IMR-90 (cell line): ENCODE results near the gene KCNMB3. TPM values are rescaled to one million over a fixed set of nuclear protein-coding genes. Genes with fewer than 3 reads are reported as not detected.
"Not testable (repeated sequence)": the region's sequence is repeated elsewhere in the genome, so short reads cannot be mapped to it uniquely, and the experiment has no call there.

Experiments used
- ATAC-seq: fragments of 200-7000 bp; cut with Tn5 transposase; 2 replicates; pipeline ENCODE4 v1.9.1; 2020; ENCODE audit warnings: low read depth, mild to moderate bottlenecking, moderate library complexity
- BruUV-seq: library from RNA; stranded (reverse); fragments of 400-500 nt; replicated peaks from 2 replicates; lab custom pipeline; 2021; lab: Mats Ljungman, UMichigan
- CTCF ChIA-PET: fragments of 300-600 bp; formaldehyde crosslinking; extraction: SDS; loops from one replicate; lab custom pipeline; 2021; ENCODE audit warnings: antibody characterized with exemption; lab: Yijun Ruan, JAX
- POLR2A ChIA-PET: fragments of 300-600 bp; sonication (Branson Sonifier 250); formaldehyde crosslinking; loops from one replicate; lab custom pipeline; 2022; ENCODE audit warnings: antibody characterized with exemption; ENCODE audit not compliant: unreplicated experiment; lab: Charles Lee
- DNase-seq: peaks from one replicate; pipeline ENCODE4 v3.0.0; 2013
- H2AFZ ChIP-seq: replicated peaks from 2 replicates; pipeline ENCODE3; 2013; ENCODE audit warnings: low read length, mild to moderate bottlenecking; ENCODE audit not compliant: poor library complexity
- H2AK5ac ChIP-seq: 2 replicates; pipeline ENCODE4 v1.6.1; 2013; ENCODE audit warnings: low read depth, low read length, inconsistent platforms
- H2AK9ac ChIP-seq: replicated peaks from 2 replicates; pipeline ENCODE3; 2013; ENCODE audit warnings: mild to moderate bottlenecking, low read depth, low read length, moderate library complexity; ENCODE audit not compliant: poor library complexity
- H2BK120ac ChIP-seq: 2 replicates; pipeline ENCODE4 v1.6.1; 2013; ENCODE audit warnings: low read depth, low read length, inconsistent platforms
- H2BK15ac ChIP-seq: 3 replicates; pipeline ENCODE4 v1.6.1; 2013; ENCODE audit warnings: low read depth, low read length, inconsistent platforms
- H2BK20ac ChIP-seq: 2 replicates; pipeline ENCODE4 v1.6.1; 2013; ENCODE audit warnings: low read depth, mild to moderate bottlenecking, inconsistent platforms, low read length, moderate library complexity
- H2BK5ac ChIP-seq: 2 replicates; pipeline ENCODE4 v1.6.1; 2013; ENCODE audit warnings: mild to moderate bottlenecking, low read depth, low read length, inconsistent platforms; ENCODE audit not compliant: poor library complexity, severe bottlenecking
- H3K14ac ChIP-seq: replicated peaks from 2 replicates; pipeline ENCODE4 v1.6.1; 2013; ENCODE audit warnings: low read depth, low read length, inconsistent platforms
- H3K18ac ChIP-seq: 2 replicates; pipeline ENCODE4 v1.6.1; 2013; ENCODE audit warnings: low read depth, low read length, control low read depth
- H3K23ac ChIP-seq: 2 replicates; pipeline ENCODE4 v1.6.1; 2013; ENCODE audit warnings: low read depth, low read length, inconsistent platforms
- H3K27ac ChIP-seq: 2 replicates; pipeline ENCODE4 v1.5.1; 2013; ENCODE audit warnings: mild to moderate bottlenecking, control low read depth, low read length; ENCODE audit not compliant: insufficient read depth
- H3K27me3 ChIP-seq: 2 replicates; pipeline ENCODE4 v1.6.1; 2013; ENCODE audit warnings: low read length; ENCODE audit not compliant: control insufficient read depth, insufficient read depth
- H3K36me3 ChIP-seq: 2 replicates; pipeline ENCODE4 v1.6.1; 2013; ENCODE audit warnings: low read length, mixed read lengths; ENCODE audit not compliant: control insufficient read depth, insufficient read depth
- H3K4ac ChIP-seq: 2 replicates; pipeline ENCODE4 v1.6.1; 2013; ENCODE audit warnings: low read depth, low read length, inconsistent platforms
- H3K4me1 ChIP-seq: 2 replicates; pipeline ENCODE4 v1.6.1; 2013; ENCODE audit warnings: low read length, mixed read lengths; ENCODE audit not compliant: control insufficient read depth, insufficient read depth
- H3K4me2 ChIP-seq: 2 replicates; pipeline ENCODE4 v1.6.1; 2013; ENCODE audit warnings: low read depth, mild to moderate bottlenecking, control low read depth, low read length, moderate library complexity
- H3K4me3 ChIP-seq: 2 replicates; pipeline ENCODE4 v1.5.1; 2013; ENCODE audit warnings: low read depth, mild to moderate bottlenecking, control low read depth, low read length, moderate library complexity; ENCODE audit not compliant: insufficient read depth
- H3K56ac ChIP-seq: 2 replicates; pipeline ENCODE4 v1.6.1; 2013; ENCODE audit warnings: low read length, inconsistent platforms; ENCODE audit not compliant: insufficient read depth; ENCODE audit errors: extremely low read depth
- H3K79me1 ChIP-seq, 2 experiments: 2 replicates each; pipeline ENCODE4 v1.6.1; 2013; ENCODE audit warnings: low read length in 2 of 2, inconsistent platforms in 1 of 2, low read depth in 1 of 2
- H3K9ac ChIP-seq: 2 replicates; pipeline ENCODE4 v1.6.1; 2013; ENCODE audit warnings: low read depth, low read length, control low read depth
- H3K9me1 ChIP-seq: 2 replicates; pipeline ENCODE4 v1.6.1; 2013; ENCODE audit warnings: low read length, inconsistent platforms; ENCODE audit not compliant: insufficient read depth
- H3K9me3 ChIP-seq: 2 replicates; pipeline ENCODE4 v1.6.1; 2013; ENCODE audit warnings: low read length; ENCODE audit not compliant: control insufficient read depth, insufficient read depth
- H4K20me1 ChIP-seq: 2 replicates; pipeline ENCODE4 v1.6.1; 2013; ENCODE audit warnings: low read length, inconsistent platforms; ENCODE audit not compliant: insufficient read depth
- H4K5ac ChIP-seq: 2 replicates; pipeline ENCODE4 v1.6.1; 2013; ENCODE audit warnings: mild to moderate bottlenecking, low read depth, low read length, control low read depth
- H4K8ac ChIP-seq, 2 experiments: 2 replicates each; pipeline ENCODE4 v1.6.1; 2013; ENCODE audit warnings: low read depth in 2 of 2, low read length in 2 of 2, control low read depth in 1 of 2, inconsistent platforms in 1 of 2
- H4K91ac ChIP-seq: 2 replicates; pipeline ENCODE4 v1.6.1; 2013; ENCODE audit warnings: low read depth, low read length, inconsistent platforms; ENCODE audit not compliant: insufficient read depth
- MAFK ChIP-seq: IDR thresholded peaks from 2 replicates; pipeline ENCODE4 v1.6.1; 2012; ENCODE audit warnings: low read depth, low read length, improper control_type of control experiment
- WGBS, 2 experiments: methylation state at CpG; one replicate each; pipeline versions ENCODE4 v1.1.5 to v1.1.7; 2013; ENCODE audit warnings: missing lambda C conversion rate in 2 of 2; ENCODE audit not compliant: insufficient read length in 1 of 2; ENCODE audit errors: extremely low coverage in 2 of 2; 5-methylcytosine and 5-hydroxymethylcytosine counted together
- dilution Hi-C: fragments of 300-500 bp; cut with HindIII; formaldehyde crosslinking; loops from one replicate; pipeline ENCODE4 v1.14.3; 2018; ENCODE audit warnings: low sequenced_read_pairs; ENCODE audit not compliant: unreplicated experiment
- in situ Hi-C: fragments of 300-500 bp; cut with MboI; formaldehyde crosslinking; loops from 3 replicates; pipeline ENCODE4 v1.14.3; 2019; ENCODE audit warnings: low sequenced_read_pairs, inconsistent platforms, mixed read lengths
- intact Hi-C: fragments of 100-400 bp; cut with micrococcal nuclease; formaldehyde crosslinking; loops from 2 replicates; pipeline ENCODE4 v1.10.0; 2022
- polyA plus RNA-seq, 3 experiments: library from polyadenylated mRNA; depleted of rRNA; stranded (reverse); fragments of >200 nt; gene quantifications; 2 replicates each; pipeline ENCODE4 v1.2.3, GENCODE V29; 2012; ENCODE audit warnings: low replicate concordance in 1 of 3
- total RNA-seq: library from RNA; depleted of rRNA; stranded (reverse); fragments of >200 nt; gene quantifications from 2 replicates; pipeline ENCODE4 v1.2.3, GENCODE V29; 2012

Gene KCNMB3
- total and polyA plus RNA-seq, 2 of the 4 experiments (the other 2 are of a cell fraction): 0.72 to 1.2 TPM

DNA sequence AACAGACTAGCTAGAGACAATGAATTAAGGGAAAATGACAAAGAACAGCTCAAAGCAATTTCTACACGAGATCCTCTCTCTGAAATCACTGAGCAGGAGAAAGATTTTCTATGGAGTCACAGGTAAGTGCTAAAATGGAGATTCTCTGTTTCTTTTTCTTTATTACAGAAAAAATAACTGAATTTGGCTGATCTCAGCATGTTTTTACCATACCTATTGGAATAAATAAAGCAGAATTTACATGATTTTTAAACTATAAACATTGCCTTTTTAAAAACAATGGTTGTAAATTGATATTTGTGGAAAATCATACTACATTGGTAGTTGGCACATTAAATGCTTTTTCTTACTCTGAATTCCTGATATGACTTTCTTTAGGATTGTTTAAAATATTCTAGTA is 32.7 kb downstream of the KCNMB3 start:
- CTCF ChIA-PET, POLR2A ChIA-PET: not testable (repeated sequence)

More for the DNA sequence above, 32.7 kb downstream of the KCNMB3 start:
- H2BK120ac ChIP-seq, H3K14ac ChIP-seq, H3K18ac ChIP-seq, H3K9me1 ChIP-seq, H4K8ac ChIP-seq, H3K9me3 ChIP-seq, H3K9ac ChIP-seq, H3K27ac ChIP-seq, H3K4me1 ChIP-seq, H3K4me3 ChIP-seq, H2AK5ac ChIP-seq, H3K4ac ChIP-seq, in situ Hi-C loops, H2AK9ac ChIP-seq, DNase-seq, intact Hi-C loops, H4K5ac ChIP-seq, dilution Hi-C loops, H2BK20ac ChIP-seq, H3K4me2 ChIP-seq, H3K36me3 ChIP-seq, ATAC-seq, H3K27me3 ChIP-seq, H3K79me1 ChIP-seq, H2BK15ac ChIP-seq, H4K20me1 ChIP-seq, H4K91ac ChIP-seq, H3K56ac ChIP-seq, H2BK5ac ChIP-seq, H3K23ac ChIP-seq, BruUV-seq, H2AFZ ChIP-seq: not testable (repeated sequence)
- WGBS, 2 experiments: no CpG with 5 or more reads among the region's 1 CpG
- peak; percentile 31; the same call in 1 of the 2 replicates for TF ChIP-seq MAFK
